ENCODE measurements around the gene PEPD. TPM values are rescaled to one million over a fixed set of nuclear protein-coding genes. Genes with fewer than 3 reads are reported as not detected.

PEPD gene
- total and polyA plus RNA-seq, 4 donors = 37.3 to 211 (median 117) TPM

GRCh38 chr19:33365691-33366090, 155.9 kb downstream of the PEPD start:
- DNase-seq (ENCODE audit: low spot score) = no peak
- Histone ChIP-seq H3K9ac (ENCODE audit: low read depth in 1 of 2, low read length in 2 of 2) (no peak overlapping the region), H3K4me3 (ENCODE audit: low read depth in 1 of 3, low read length in 3 of 3) (no peak overlapping the region), H3K36me3 (ENCODE audit: control insufficient read depth in 4 of 4, insufficient read depth in 3 of 4, low read depth in 1 of 4, low read length in 3 of 4) (no peaks in the 10 kb centered on the region), H3K4me1 (ENCODE audit: control insufficient read depth in 4 of 4, insufficient read depth in 4 of 4, low read length in 3 of 4) (no peaks in the 10 kb centered on the region), H3K9me3 (ENCODE audit: control insufficient read depth in 4 of 4, low read length in 3 of 4) (no peaks in the 10 kb centered on the region), H3K27ac (ENCODE audit: low read depth in 1 of 2, low read length in 2 of 2) (no peak overlapping the region), H3K27me3 (ENCODE audit: control insufficient read depth in 4 of 4, insufficient read depth in 4 of 4, low read length in 3 of 4) (no peaks in the 10 kb centered on the region)
- WGBS = 61% methylated on average over 7 of the region's 7 CpGs
- TF ChIP-seq FOXA2 (IDR thresholded peaks at IDR 0.05) = no peak
- TF ChIP-seq HNF4G (IDR thresholded peaks at IDR 0.05) = no peak
- TF ChIP-seq SP1 (IDR thresholded peaks at IDR 0.05) = no peak
- TF ChIP-seq NR2F2 (IDR thresholded peaks at IDR 0.05) = no peak
- TF ChIP-seq TAF1 (conservative IDR thresholded peaks at IDR 0.05) = no peak

- TF ChIP-seq ATF3 (IDR thresholded peaks at IDR 0.05) = no peak
- 89% methylated on average over 5 of the region's 5 CpGs for WGBS
- DNase-seq (ENCODE audit: low spot score) = no peak
- Histone ChIP-seq H3K9ac (ENCODE audit: low read depth in 1 of 2, low read length in 2 of 2) (no peak overlapping the region), H3K4me1 (ENCODE audit: control insufficient read depth in 4 of 4, insufficient read depth in 4 of 4, low read length in 3 of 4) (no peaks in the 10 kb centered on the region), H3K4me3 (ENCODE audit: low read depth in 1 of 3, low read length in 3 of 3) (no peak overlapping the region), H3K36me3 (ENCODE audit: control insufficient read depth in 4 of 4, insufficient read depth in 3 of 4, low read depth in 1 of 4, low read length in 3 of 4) (no peaks in the 10 kb centered on the region), H3K27me3 (ENCODE audit: control insufficient read depth in 4 of 4, insufficient read depth in 4 of 4, low read length in 3 of 4) (no peaks in the 10 kb centered on the region), H3K9me3 (ENCODE audit: control insufficient read depth in 4 of 4, low read length in 3 of 4) (no peaks in the 10 kb centered on the region), H3K27ac (ENCODE audit: low read depth in 1 of 2, low read length in 2 of 2) (no peak overlapping the region)
These were observed 158.1 kb downstream of the PEPD start for GRCh38 chr19:33363476-33363875.

- Histone ChIP-seq H3K4me3 (ENCODE audit: low read depth in 1 of 3, low read length in 3 of 3) (no peak overlapping the region), H3K36me3 (ENCODE audit: control insufficient read depth in 4 of 4, insufficient read depth in 3 of 4, low read depth in 1 of 4, low read length in 3 of 4) (no peaks in the 10 kb centered on the region), H3K27ac (ENCODE audit: low read depth in 1 of 2, low read length in 2 of 2) (no peak overlapping the region), H3K27me3 (ENCODE audit: control insufficient read depth in 4 of 4, insufficient read depth in 4 of 4, low read length in 3 of 4) (no peaks in the 10 kb centered on the region), H3K9ac (ENCODE audit: low read depth in 1 of 2, low read length in 2 of 2) (no peak overlapping the region), H3K9me3 (ENCODE audit: control insufficient read depth in 4 of 4, low read length in 3 of 4) (no peaks in the 10 kb centered on the region), H3K4me1 (ENCODE audit: control insufficient read depth in 4 of 4, insufficient read depth in 4 of 4, low read length in 3 of 4) (no peaks in the 10 kb centered on the region)
- 90% methylated on average over 6 of the region's 6 CpGs for WGBS
- no peak for TF ChIP-seq EGR1 (IDR thresholded peaks at IDR 0.05; ENCODE audit: low read depth in 2 of 2)
- TF ChIP-seq RAD21 (IDR thresholded peaks at IDR 0.05) = no peak
- TF ChIP-seq JUND (IDR thresholded peaks at IDR 0.05) = no peak
- no peak for TF ChIP-seq HNF4A (conservative IDR thresholded peaks at IDR 0.05)
- TF ChIP-seq ZBTB33 (IDR thresholded peaks at IDR 0.05) = no peak
- no peak for TF ChIP-seq ATF3 (IDR thresholded peaks at IDR 0.05)
- TF ChIP-seq SP1 (IDR thresholded peaks at IDR 0.05) = no peak
- no peak for DNase-seq (ENCODE audit: low spot score)
These were observed 158.9 kb downstream of the PEPD start for GRCh38 chr19:33362508-33363228.

- no peak overlapping the region for H3K9ac ChIP-seq (ENCODE audit: low read depth in 1 of 2, low read length in 2 of 2)
- no peak overlapping the region for H3K4me3 ChIP-seq (ENCODE audit: low read depth in 1 of 3, low read length in 3 of 3)
- no peaks in the 10 kb centered on the region for H3K4me1 ChIP-seq (ENCODE audit: control insufficient read depth in 4 of 4, insufficient read depth in 4 of 4, low read length in 3 of 4)
- H3K9me3 ChIP-seq (ENCODE audit: control insufficient read depth in 4 of 4, low read length in 3 of 4) = no peaks in the 10 kb centered on the region
- 84% methylated on average over 3 of the region's 3 CpGs for WGBS
- H3K27ac ChIP-seq (ENCODE audit: low read depth in 1 of 2, low read length in 2 of 2) = no peak overlapping the region
- DNase-seq (ENCODE audit: low spot score) = no peak
- H3K27me3 ChIP-seq (ENCODE audit: control insufficient read depth in 4 of 4, insufficient read depth in 4 of 4, low read length in 3 of 4) = no peaks in the 10 kb centered on the region
- H3K36me3 ChIP-seq (ENCODE audit: control insufficient read depth in 4 of 4, insufficient read depth in 3 of 4, low read depth in 1 of 4, low read length in 3 of 4) = no peaks in the 10 kb centered on the region
- TF ChIP-seq ZBTB33 (IDR thresholded peaks at IDR 0.05) (no peak), SP1 (IDR thresholded peaks at IDR 0.05) (no peak), FOXA2 (IDR thresholded peaks at IDR 0.05) (no peak), ATF3 (IDR thresholded peaks at IDR 0.05) (no peak), FOXA1 (IDR thresholded peaks at IDR 0.05) (no peak), RXRA (IDR thresholded peaks at IDR 0.05) (no peak), YY1 (IDR thresholded peaks at IDR 0.05) (no peak), TAF1 (conservative IDR thresholded peaks at IDR 0.05) (no peak), REST (IDR thresholded peaks at IDR 0.05) (no peak)
These were observed 162.0 kb downstream of the PEPD start for GRCh38 chr19:33359581-33359980.

All from liver (tissue), 9 donors.